Neural progenitor cell (in vitro differentiated cells): ENCODE measurements around the gene ITFG1. TPM values are rescaled to one million over a fixed set of nuclear protein-coding genes. Genes with fewer than 3 reads are reported as not detected.

Experiments
- DNase-seq: peaks from one replicate; pipeline ENCODE4 v3.0.0-alpha.2; 2016; ENCODE audit warnings: low spot score
- H2AFZ ChIP-seq: fragments of 200-600 bp; sonication (generic); replicated peaks from 2 replicates; pipeline ENCODE4 v1.6.1; 2016; ENCODE audit warnings: antibody characterized with exemption
- H3F3A ChIP-seq: fragments of 200-600 bp; sonication (generic); 2 replicates; pipeline ENCODE4 v1.6.1; 2016; ENCODE audit warnings: antibody characterized with exemption, low read depth
- H3K27ac ChIP-seq: fragments of 200-600 bp; sonication (generic); 2 replicates; pipeline ENCODE4 v1.5.1; 2016; ENCODE audit warnings: mild to moderate bottlenecking
- H3K27me3 ChIP-seq: fragments of 200-600 bp; sonication (generic); 2 replicates; pipeline ENCODE4 v1.6.1; 2016; ENCODE audit warnings: mild to moderate bottlenecking, moderate library complexity
- H3K36me3 ChIP-seq: fragments of 200-600 bp; sonication (generic); 2 replicates; pipeline ENCODE4 v1.5.1; 2016
- H3K4me1 ChIP-seq: fragments of 200-600 bp; sonication (generic); 2 replicates; pipeline ENCODE4 v1.6.1; 2016; ENCODE audit warnings: mixed run types
- H3K4me2 ChIP-seq: fragments of 200-600 bp; sonication (generic); 2 replicates; pipeline ENCODE4 v1.6.1; 2016
- H3K4me3 ChIP-seq: fragments of 200-600 bp; sonication (generic); 2 replicates; pipeline ENCODE4 v1.5.1; 2016
- H3K79me2 ChIP-seq: fragments of 200-600 bp; sonication (generic); 2 replicates; pipeline ENCODE4 v1.6.1; 2016; ENCODE audit warnings: low read depth
- H3K9ac ChIP-seq: fragments of 200-600 bp; sonication (generic); 2 replicates; pipeline ENCODE4 v1.6.1; 2016
- H3K9me3 ChIP-seq: fragments of 200-600 bp; sonication (generic); 2 replicates; pipeline ENCODE4 v1.5.1; 2016; ENCODE audit warnings: low read depth
- H4K20me1 ChIP-seq: fragments of 200-600 bp; sonication (generic); 2 replicates; pipeline ENCODE4 v1.6.1; 2016; ENCODE audit warnings: low read depth
- H3K27ac Mint-ChIP-seq: 3 replicates; pipeline ENCODE4 v1.8.0; 2021; ENCODE audit warnings: mixed read lengths
- H3K27me3 Mint-ChIP-seq: 2 replicates; pipeline ENCODE4 v1.8.0; 2022; ENCODE audit warnings: low read depth, mild to moderate bottlenecking, inconsistent platforms, moderate library complexity, mixed read lengths; ENCODE audit not compliant: insufficient read depth
- H3K36me3 Mint-ChIP-seq: 3 replicates; pipeline ENCODE4 v1.8.0; 2021; ENCODE audit warnings: mixed read lengths
- H3K4me1 Mint-ChIP-seq: 3 replicates; pipeline ENCODE4 v1.8.0; 2021; ENCODE audit warnings: mixed read lengths
- H3K4me3 Mint-ChIP-seq: 3 replicates; pipeline ENCODE4 v1.8.0; 2021; ENCODE audit warnings: mild to moderate bottlenecking, moderate library complexity, mixed read lengths
- H3K9me3 Mint-ChIP-seq: 3 replicates; pipeline ENCODE4 v1.8.0; 2020; ENCODE audit warnings: mixed read lengths
- EZH2 ChIP-seq: fragments of 200-600 bp; sonication (generic); IDR thresholded peaks from 2 replicates; pipeline ENCODE4 v1.6.1; 2017; ENCODE audit warnings: antibody characterized with exemption, mild to moderate bottlenecking, moderate library complexity
- EZH2phosphoT487 ChIP-seq: fragments of 200-600 bp; sonication (generic); IDR thresholded peaks from 2 replicates; pipeline ENCODE4 v1.6.1; 2017; ENCODE audit warnings: antibody characterized with exemption
- total RNA-seq: library from RNA; depleted of rRNA; stranded (reverse); fragments of >200 nt; gene quantifications from 2 replicates; pipeline ENCODE4 v1.2.3, GENCODE V29; 2015; ENCODE audit warnings: low replicate concordance
- TF ChIP-seq, protein P1 (sequence below): fragments of 200-600 bp; sonication (generic); IDR thresholded peaks from 2 replicates; pipeline ENCODE4 v1.5.1; 2017; ENCODE audit warnings: antibody characterized with exemption, mild to moderate bottlenecking

Gene ITFG1
- total RNA-seq, 1 donor from 2014 or later: 61.8 TPM

DNA sequence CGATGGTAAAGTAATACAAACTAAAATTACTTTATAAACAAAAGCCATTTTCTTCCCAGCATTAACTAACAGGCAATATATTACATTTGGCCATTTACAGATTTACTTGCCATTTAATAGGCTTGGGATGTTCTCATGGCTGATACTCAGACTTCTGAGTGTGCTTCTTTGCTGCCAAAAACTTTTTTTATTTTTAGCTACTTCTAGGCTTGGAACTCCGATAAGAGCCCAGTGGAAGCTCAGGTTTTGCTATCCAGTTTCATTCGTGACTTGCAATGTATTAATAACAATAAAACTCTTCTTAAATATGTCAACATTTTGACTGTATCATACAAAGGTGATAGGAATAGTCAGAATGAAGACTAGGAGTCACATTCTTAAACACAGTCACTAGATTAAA, 152.3 kb downstream of the ITFG1 start:
- Histone ChIP-seq H3K4me1 (no peaks in the 10 kb centered on the region), H3F3A (no peaks in the 10 kb centered on the region), H3K9ac (no peak overlapping the region), H3K4me2 (no peak overlapping the region), H3K4me3 (no peak overlapping the region), H3K36me3 (peaks cover 3% of the 10 kb centered on the region), H3K79me2 (no peaks in the 10 kb centered on the region), H2AFZ (no peak overlapping the region), H3K27me3 (no peaks in the 10 kb centered on the region), H4K20me1 (no peaks in the 10 kb centered on the region), H3K9me3 (no peaks in the 10 kb centered on the region), H3K27ac (no peak overlapping the region)
- H3K4me1 Mint-ChIP-seq: peaks cover 7% of the 10 kb centered on the region
- TF ChIP-seq EZH2: no peak
- no peak for TF ChIP-seq EZH2phosphoT487
- TF ChIP-seq, protein P1, sequence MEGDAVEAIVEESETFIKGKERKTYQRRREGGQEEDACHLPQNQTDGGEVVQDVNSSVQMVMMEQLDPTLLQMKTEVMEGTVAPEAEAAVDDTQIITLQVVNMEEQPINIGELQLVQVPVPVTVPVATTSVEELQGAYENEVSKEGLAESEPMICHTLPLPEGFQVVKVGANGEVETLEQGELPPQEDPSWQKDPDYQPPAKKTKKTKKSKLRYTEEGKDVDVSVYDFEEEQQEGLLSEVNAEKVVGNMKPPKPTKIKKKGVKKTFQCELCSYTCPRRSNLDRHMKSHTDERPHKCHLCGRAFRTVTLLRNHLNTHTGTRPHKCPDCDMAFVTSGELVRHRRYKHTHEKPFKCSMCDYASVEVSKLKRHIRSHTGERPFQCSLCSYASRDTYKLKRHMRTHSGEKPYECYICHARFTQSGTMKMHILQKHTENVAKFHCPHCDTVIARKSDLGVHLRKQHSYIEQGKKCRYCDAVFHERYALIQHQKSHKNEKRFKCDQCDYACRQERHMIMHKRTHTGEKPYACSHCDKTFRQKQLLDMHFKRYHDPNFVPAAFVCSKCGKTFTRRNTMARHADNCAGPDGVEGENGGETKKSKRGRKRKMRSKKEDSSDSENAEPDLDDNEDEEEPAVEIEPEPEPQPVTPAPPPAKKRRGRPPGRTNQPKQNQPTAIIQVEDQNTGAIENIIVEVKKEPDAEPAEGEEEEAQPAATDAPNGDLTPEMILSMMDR: no peak
- no peak for DNase-seq
- H3K27ac Mint-ChIP-seq: no peak overlapping the region
- H3K4me3 Mint-ChIP-seq: no peak overlapping the region
- H3K9me3 Mint-ChIP-seq: no peaks in the 10 kb centered on the region
- no peaks in the 10 kb centered on the region for H3K27me3 Mint-ChIP-seq
- H3K36me3 Mint-ChIP-seq: peaks cover 3% of the 10 kb centered on the region

- Mint-ChIP-seq H3K4me1 (no peaks in the 10 kb centered on the region), H3K9me3 (no peaks in the 10 kb centered on the region), H3K27ac (no peak overlapping the region), H3K36me3 (no peaks in the 10 kb centered on the region), H3K27me3 (no peaks in the 10 kb centered on the region), H3K4me3 (no peak overlapping the region)
- Histone ChIP-seq H3K4me1 (no peaks in the 10 kb centered on the region), H2AFZ (no peak overlapping the region), H3K36me3 (no peaks in the 10 kb centered on the region), H3K4me3 (no peak overlapping the region), H3K27me3 (no peaks in the 10 kb centered on the region), H3K79me2 (no peaks in the 10 kb centered on the region), H3K9me3 (no peaks in the 10 kb centered on the region), H4K20me1 (no peaks in the 10 kb centered on the region), H3K27ac (no peak overlapping the region), H3K9ac (no peak overlapping the region), H3F3A (no peaks in the 10 kb centered on the region), H3K4me2 (no peak overlapping the region)
- TF ChIP-seq EZH2phosphoT487 (no peak), EZH2 (no peak)
- TF ChIP-seq, protein P1: no peak
- DNase-seq: no peak
Observed at GRCh38 chr16:47304563-47304962, 156.3 kb downstream of the ITFG1 start.

- Histone ChIP-seq H4K20me1 (no peaks in the 10 kb centered on the region), H3K9me3 (no peaks in the 10 kb centered on the region), H3F3A (no peaks in the 10 kb centered on the region), H3K4me3 (no peak overlapping the region), H3K4me2 (no peak overlapping the region), H3K79me2 (no peaks in the 10 kb centered on the region), H3K36me3 (no peaks in the 10 kb centered on the region), H3K27me3 (no peaks in the 10 kb centered on the region), H3K27ac (no peak overlapping the region), H3K4me1 (no peaks in the 10 kb centered on the region), H3K9ac (no peak overlapping the region), H2AFZ (no peak overlapping the region)
- Mint-ChIP-seq H3K4me1 (no peaks in the 10 kb centered on the region), H3K36me3 (peaks cover 10% of the 10 kb centered on the region), H3K9me3 (no peaks in the 10 kb centered on the region), H3K27ac (no peak overlapping the region), H3K4me3 (no peak overlapping the region), H3K27me3 (no peaks in the 10 kb centered on the region)
- TF ChIP-seq EZH2phosphoT487 (no peak), EZH2 (no peak)
- TF ChIP-seq, protein P1: no peak
- no peak for DNase-seq
Observed at GRCh38 chr16:47299587-47299986, 161.3 kb downstream of the ITFG1 start.

DNA sequence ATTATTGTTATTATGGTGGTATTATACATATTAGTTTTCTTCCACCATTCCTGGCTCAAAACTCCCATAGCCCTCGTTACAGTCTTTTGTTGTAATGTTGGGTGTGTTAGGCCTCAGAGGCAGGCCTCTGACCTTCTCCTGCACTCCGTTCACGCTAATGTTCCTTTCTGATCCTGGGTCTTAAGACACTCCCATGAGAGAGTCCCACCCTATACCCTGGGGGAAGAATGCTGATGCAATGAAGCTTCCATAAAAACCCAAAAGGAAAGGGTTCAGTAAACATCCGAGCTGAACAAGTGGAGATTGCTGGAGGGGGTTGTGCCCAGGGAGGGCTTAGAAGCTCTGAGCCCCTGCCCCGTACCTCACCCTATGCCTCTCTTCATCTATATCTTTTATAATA, 175.9 kb downstream of the ITFG1 start:
- no peak for TF ChIP-seq EZH2
- TF ChIP-seq, protein P1: no peak
- H3K79me2 ChIP-seq: no peaks in the 10 kb centered on the region
- Mint-ChIP-seq H3K27ac (no peak overlapping the region), H3K27me3 (no peaks in the 10 kb centered on the region), H3K4me3 (no peak overlapping the region), H3K4me1 (no peaks in the 10 kb centered on the region), H3K36me3 (peaks cover 3% of the 10 kb centered on the region), H3K9me3 (peaks cover 10% of the 10 kb centered on the region)
- no peak for DNase-seq
- no peak overlapping the region for H3K4me3 ChIP-seq
- H3K36me3 ChIP-seq: no peaks in the 10 kb centered on the region
- no peak overlapping the region for H3K27ac ChIP-seq
- no peaks in the 10 kb centered on the region for H4K20me1 ChIP-seq
- no peak overlapping the region for H3K9ac ChIP-seq
- no peaks in the 10 kb centered on the region for H3F3A ChIP-seq
- H3K27me3 ChIP-seq: no peaks in the 10 kb centered on the region
- peaks cover 6% of the 10 kb centered on the region for H3K9me3 ChIP-seq
- no peak overlapping the region for H2AFZ ChIP-seq
- H3K4me2 ChIP-seq: no peak overlapping the region
- no peaks in the 10 kb centered on the region for H3K4me1 ChIP-seq
